H9 (cell line): ENCODE data around the gene ZNF469. TPM values are rescaled to one million over a fixed set of nuclear protein-coding genes. Genes with fewer than 3 reads are reported as not detected.

Experiments
- DNase-seq: peaks from one replicate; pipeline ENCODE4 v3.0.0-alpha.2; 2017
- H2AFZ ChIP-seq: one replicate; pipeline ENCODE4 v1.6.1; 2013; ENCODE audit warnings: mild to moderate bottlenecking, low read length, control low read depth, moderate library complexity
- H2AK5ac ChIP-seq: 2 replicates; pipeline ENCODE4 v1.6.1; 2013; ENCODE audit warnings: low read length, control low read depth, mixed read lengths; ENCODE audit not compliant: insufficient read length
- H2BK120ac ChIP-seq: one replicate; pipeline ENCODE4 v1.6.1; 2013; ENCODE audit warnings: low read depth, mild to moderate bottlenecking, low read length, control low read depth, inconsistent platforms; ENCODE audit not compliant: poor library complexity, severe bottlenecking
- H2BK12ac ChIP-seq: 2 replicates; pipeline ENCODE4 v1.6.1; 2013; ENCODE audit warnings: low read length, control low read depth, mixed read lengths, low read depth; ENCODE audit not compliant: insufficient read length
- H2BK15ac ChIP-seq: 2 replicates; pipeline ENCODE4 v1.6.1; 2013; ENCODE audit warnings: low read depth, low read length, control low read depth
- H2BK20ac ChIP-seq: one replicate; pipeline ENCODE4 v1.6.1; 2013; ENCODE audit warnings: low read depth, mild to moderate bottlenecking, low read length, control low read depth, inconsistent platforms; ENCODE audit not compliant: poor library complexity, severe bottlenecking
- H2BK5ac ChIP-seq: 2 replicates; pipeline ENCODE4 v1.6.1; 2013; ENCODE audit warnings: low read length, control low read depth, mixed read lengths; ENCODE audit not compliant: insufficient read length
- H3K14ac ChIP-seq: 2 replicates; pipeline ENCODE4 v1.6.1; 2013; ENCODE audit warnings: low read length, control low read depth; ENCODE audit not compliant: insufficient read depth
- H3K18ac ChIP-seq: 2 replicates; pipeline ENCODE4 v1.6.1; 2013; ENCODE audit warnings: low read depth, mild to moderate bottlenecking, mixed read lengths, low read length, control low read depth; ENCODE audit not compliant: insufficient read length
- H3K23ac ChIP-seq: 2 replicates; pipeline ENCODE4 v1.6.1; 2013; ENCODE audit warnings: low read length, control low read depth, mixed read lengths, low read depth; ENCODE audit not compliant: insufficient read length
- H3K23me2 ChIP-seq: 2 replicates; pipeline ENCODE4 v1.6.1; 2013; ENCODE audit warnings: low read depth, mild to moderate bottlenecking, mixed read lengths, low read length, control low read depth; ENCODE audit not compliant: insufficient read length, poor library complexity, severe bottlenecking
- H3K27ac ChIP-seq: 2 replicates; pipeline ENCODE4 v1.5.1; 2013; ENCODE audit warnings: low read length, control low read depth, mixed read lengths, low read depth; ENCODE audit not compliant: insufficient read length
- H3K27me3 ChIP-seq: 2 replicates; pipeline ENCODE4 v1.6.1; 2013; ENCODE audit warnings: low read length, control low read depth, inconsistent platforms; ENCODE audit not compliant: insufficient read depth
- H3K4ac ChIP-seq: 2 replicates; pipeline ENCODE4 v1.6.1; 2013; ENCODE audit warnings: low read depth, mild to moderate bottlenecking, control low read depth, inconsistent platforms, low read length, moderate library complexity
- H3K4me1 ChIP-seq: 2 replicates; pipeline ENCODE4 v1.6.1; 2013; ENCODE audit warnings: low read length, control low read depth, inconsistent platforms; ENCODE audit not compliant: insufficient read depth
- H3K4me2 ChIP-seq: 2 replicates; pipeline ENCODE4 v1.6.1; 2013; ENCODE audit warnings: low read length, control low read depth, mixed read lengths; ENCODE audit not compliant: insufficient read length, insufficient read depth
- H3K56ac ChIP-seq: 2 replicates; pipeline ENCODE4 v1.6.1; 2013; ENCODE audit warnings: low read depth, mild to moderate bottlenecking, mixed read lengths, low read length, control low read depth; ENCODE audit not compliant: insufficient read length
- H3K79me1 ChIP-seq: 2 replicates; pipeline ENCODE4 v1.6.1; 2013; ENCODE audit warnings: low read depth, mild to moderate bottlenecking, moderate library complexity, low read length, control low read depth, inconsistent platforms; ENCODE audit not compliant: insufficient read depth, poor library complexity, severe bottlenecking
- H3K79me2 ChIP-seq: 2 replicates; pipeline ENCODE4 v1.6.1; 2013; ENCODE audit warnings: low read length, control low read depth, inconsistent platforms; ENCODE audit not compliant: insufficient read depth
- H3K9ac ChIP-seq: 2 replicates; pipeline ENCODE4 v1.6.1; 2013; ENCODE audit warnings: low read length, control low read depth, mixed read lengths; ENCODE audit not compliant: insufficient read length; ENCODE audit errors: extremely low read depth
- H3K9me3 ChIP-seq: one replicate; pipeline ENCODE4 v1.6.1; 2013; ENCODE audit warnings: low read depth, low read length, inconsistent platforms; ENCODE audit not compliant: control insufficient read depth
- H3T11ph ChIP-seq: one replicate; pipeline ENCODE4 v1.6.1; 2013; ENCODE audit warnings: mild to moderate bottlenecking, low read length, control low read depth, inconsistent platforms
- H4K20me1 ChIP-seq: one replicate; pipeline ENCODE4 v1.6.1; 2013; ENCODE audit not compliant: control insufficient read depth, insufficient read length, insufficient read depth
- H4K5ac ChIP-seq: 2 replicates; pipeline ENCODE4 v1.6.1; 2013; ENCODE audit warnings: low read depth, mild to moderate bottlenecking, mixed read lengths, low read length, control low read depth; ENCODE audit not compliant: insufficient read length
- H4K8ac ChIP-seq: replicated peaks from 2 replicates; pipeline ENCODE4 v1.6.1; 2013; ENCODE audit warnings: low read length, control low read depth, mixed read lengths, low read depth; ENCODE audit not compliant: insufficient read length
- H4K91ac ChIP-seq: 2 replicates; pipeline ENCODE4 v1.6.1; 2013; ENCODE audit warnings: low read depth, mild to moderate bottlenecking, moderate library complexity, mixed read lengths, low read length, control low read depth; ENCODE audit not compliant: insufficient read length
- H3K27ac Mint-ChIP-seq, 3 experiments: 2 replicates in 2 of 3; 3 replicates in 1 of 3; pipeline ENCODE4 v1.8.0; 2020 to 2021; ENCODE audit warnings: mixed read lengths in 3 of 3, mild to moderate bottlenecking in 1 of 3, moderate library complexity in 1 of 3
- H3K27me3 Mint-ChIP-seq: 2 replicates; pipeline ENCODE4 v1.8.0; 2021; ENCODE audit warnings: low read depth, mild to moderate bottlenecking, moderate library complexity, mixed read lengths
- H3K36me3 Mint-ChIP-seq, 3 experiments: 2 replicates in 2 of 3; 3 replicates in 1 of 3; pipeline ENCODE4 v1.8.0; 2020 to 2021; ENCODE audit warnings: low read depth in 3 of 3, mixed read lengths in 3 of 3; ENCODE audit not compliant: insufficient read depth in 1 of 3
- H3K4me1 Mint-ChIP-seq, 2 experiments: 2 replicates each; pipeline ENCODE4 v1.8.0; 2020; ENCODE audit warnings: mixed read lengths in 2 of 2
- H3K4me3 Mint-ChIP-seq, 2 experiments: 2 replicates in 1 of 2; 3 replicates in 1 of 2; pipeline ENCODE4 v1.8.0; 2020 to 2021; ENCODE audit warnings: mild to moderate bottlenecking in 2 of 2, mixed read lengths in 2 of 2, moderate library complexity in 1 of 2
- H3K9me3 Mint-ChIP-seq, 2 experiments: 2 replicates in 1 of 2; 3 replicates in 1 of 2; pipeline ENCODE4 v1.8.0; 2020; ENCODE audit warnings: mild to moderate bottlenecking in 2 of 2, mixed read lengths in 2 of 2, moderate library complexity in 1 of 2
- CTCF ChIP-seq: fragments of 200-600 bp; sonication (generic); conservative IDR thresholded peaks from 3 replicates; pipeline ENCODE4 v1.8.0; 2021; ENCODE audit warnings: antibody characterized with exemption, mild to moderate bottlenecking
- WGBS: extraction: QIAGEN DNeasy Blood & Tissue Kit; methylation state at CpG from one replicate; pipeline ENCODE4 v1.1.7; 2013; ENCODE audit warnings: missing lambda C conversion rate, low lambda C conversion rate, mixed read lengths; ENCODE audit not compliant: insufficient read length; ENCODE audit errors: extremely low coverage; 5-methylcytosine and 5-hydroxymethylcytosine counted together
- total RNA-seq: library from RNA; stranded (reverse); gene quantifications from 2 replicates; pipeline ENCODE4 v1.2.1, GENCODE V29; 2021

Gene ZNF469
- total RNA-seq, 1 experiment from 2014 or later, result 4.4 TPM

- Histone ChIP-seq H2AK5ac (no peak overlapping the region), H3K9ac (no peak overlapping the region), H4K5ac (no peak overlapping the region), H2BK12ac (no peak overlapping the region), H4K91ac (no peak overlapping the region), H3K4ac (no peak overlapping the region), H3K23me2 (no peaks in the 10 kb centered on the region), H3K18ac (no peak overlapping the region), H3K27me3 (no peaks in the 10 kb centered on the region), H4K20me1 (no peaks in the 10 kb centered on the region), H3K79me2 (no peaks in the 10 kb centered on the region), H3K56ac (no peak overlapping the region), H2AFZ (no peak overlapping the region), H3K79me1 (no peaks in the 10 kb centered on the region), H3K14ac (no peak overlapping the region), H4K8ac (no peak overlapping the region), H3K4me2 (no peak overlapping the region), H3K27ac (no peak overlapping the region), H2BK120ac (no peak overlapping the region), H3K23ac (no peak overlapping the region), H3T11ph (no peak overlapping the region), H3K4me1 (no peaks in the 10 kb centered on the region), H2BK5ac (no peak overlapping the region), H2BK20ac (no peak overlapping the region), H2BK15ac (no peak overlapping the region), H3K9me3 (no peaks in the 10 kb centered on the region)
- Mint-ChIP-seq H3K36me3 (peaks cover 0 to 7% (median 0%) of the 10 kb centered on the region in 3 experiments; a peak in 3 of 7 replicates), H3K9me3 (peaks cover 11 to 14% of the 10 kb centered on the region in 2 experiments), H3K27me3 (peaks cover 6% of the 10 kb centered on the region), H3K4me3 (no peak overlapping the region), H3K27ac (peak overlapping the region in 2 of 3 experiments; percentile 57 to 59; a peak in 1 of 7 replicates), H3K4me1 (peaks cover 2 to 7% of the 10 kb centered on the region in 2 experiments; a peak in 2 of 4 replicates)
- no peak for TF ChIP-seq CTCF
- no CpG with 5 or more reads among the region's 21 CpGs for WGBS
- no peak for DNase-seq
Observed at GRCh38 chr16:88347656-88348376, 34.9 kb upstream of the ZNF469 start.
